Neural crest cell (in vitro differentiated cells): ENCODE data around the gene POU3F3. TPM values are rescaled to one million over a fixed set of nuclear protein-coding genes. Genes with fewer than 3 reads are reported as not detected.

ENCODE experiments used
- DNase-seq: peaks from one replicate; pipeline ENCODE4 v3.0.0; 2021; ENCODE audit warnings: low read depth, mixed read lengths, low spot score
- H3K27ac Mint-ChIP-seq: one replicate; pipeline ENCODE4 v1.8.0; 2021; ENCODE audit warnings: mild to moderate bottlenecking, mixed read lengths; ENCODE audit not compliant: unreplicated experiment
- H3K27me3 Mint-ChIP-seq: 2 replicates; pipeline ENCODE4 v1.8.0; 2021; ENCODE audit warnings: low read depth, mild to moderate bottlenecking, mixed read lengths
- H3K36me3 Mint-ChIP-seq: 2 replicates; pipeline ENCODE4 v1.8.0; 2021; ENCODE audit warnings: low read depth, mild to moderate bottlenecking, mixed read lengths
- H3K4me1 Mint-ChIP-seq: 2 replicates; pipeline ENCODE4 v1.8.0; 2021; ENCODE audit warnings: mixed read lengths
- H3K4me3 Mint-ChIP-seq: one replicate; pipeline ENCODE4 v1.8.0; 2021; ENCODE audit warnings: mild to moderate bottlenecking, mixed read lengths
- H3K9me3 Mint-ChIP-seq: 2 replicates; pipeline ENCODE4 v1.8.0; 2021; ENCODE audit warnings: mixed read lengths
- CTCF ChIP-seq: fragments of 200-600 bp; sonication (generic); conservative IDR thresholded peaks from 2 replicates; pipeline ENCODE4 v1.5.0; 2021; ENCODE audit warnings: antibody characterized with exemption, mild to moderate bottlenecking
- total RNA-seq: library from RNA; stranded (reverse); gene quantifications from 2 replicates; pipeline ENCODE4 v1.2.1, GENCODE V29; 2021

POU3F3 gene
- total RNA-seq, 1 donor from 2014 or later = 27.1 TPM

DNA sequence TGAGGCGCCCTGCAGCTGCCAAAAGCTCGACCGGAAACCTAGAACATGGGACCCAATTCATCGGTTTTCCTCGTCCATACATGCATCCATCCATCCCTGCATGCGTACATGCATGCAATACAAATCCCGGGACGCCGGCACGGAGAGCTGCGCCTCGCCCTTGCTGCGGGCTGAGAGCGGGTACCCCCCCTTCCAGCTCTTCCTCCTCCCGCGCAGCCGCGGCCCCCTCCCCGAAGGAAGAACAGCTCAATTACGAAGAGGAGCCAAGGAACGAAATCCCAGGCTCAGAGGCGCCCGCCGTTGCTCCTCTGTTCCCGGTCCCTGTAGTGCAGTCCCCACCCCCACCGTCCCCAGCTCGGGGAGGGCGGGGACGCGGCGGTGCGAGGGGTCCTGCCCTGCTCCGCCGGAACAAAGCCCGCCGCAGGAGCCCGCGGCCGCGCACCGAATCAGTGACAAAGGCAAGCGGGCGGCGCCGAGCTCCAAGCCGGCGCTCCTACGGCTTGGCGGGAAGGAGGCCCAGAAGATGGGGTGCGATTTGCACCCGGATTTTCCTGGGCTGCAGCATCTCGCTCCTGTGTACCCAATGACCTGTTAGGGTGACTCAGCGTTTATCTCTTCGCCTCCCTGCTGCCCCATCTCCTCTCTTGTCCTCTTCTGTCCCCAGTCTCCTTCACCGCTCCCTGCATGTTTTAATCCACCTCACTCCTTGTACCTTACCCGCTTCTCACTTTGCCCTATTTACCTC is 8.9 kb upstream of the POU3F3 start:
- TF ChIP-seq CTCF = no peak
- no peaks in the 10 kb centered on the region for H3K36me3 Mint-ChIP-seq
- DNase-seq = peak; percentile 70
- peaks cover 82% of the 10 kb centered on the region for H3K27me3 Mint-ChIP-seq
- peak overlapping the region; percentile 98 for H3K27ac Mint-ChIP-seq
- H3K9me3 Mint-ChIP-seq = no peaks in the 10 kb centered on the region
- H3K4me3 Mint-ChIP-seq = peak overlapping the region; percentile 99
- H3K4me1 Mint-ChIP-seq = peaks cover 62% of the 10 kb centered on the region

DNA sequence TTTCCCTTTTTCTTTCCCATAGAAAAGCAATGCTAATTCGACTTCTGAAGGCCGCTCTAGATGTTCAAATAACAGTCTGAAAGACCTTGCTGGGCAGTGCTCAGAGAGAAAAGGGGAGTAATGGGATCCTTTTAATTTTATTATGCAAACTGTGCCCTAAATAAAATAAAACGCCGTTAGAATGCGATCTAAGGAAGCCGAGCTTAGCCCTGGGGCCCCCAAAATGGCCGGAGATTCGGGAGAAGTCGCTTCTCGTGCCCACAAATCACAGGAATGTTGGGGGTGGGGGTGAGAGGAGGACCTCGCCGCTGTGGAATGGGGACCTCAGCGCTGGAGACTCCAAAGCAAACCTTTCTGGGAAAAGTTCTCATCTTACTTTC is 8.4 kb upstream of the POU3F3 start:
- no peak for TF ChIP-seq CTCF
- peaks cover 68% of the 10 kb centered on the region for H3K4me1 Mint-ChIP-seq
- peak overlapping the region; percentile 98 for H3K27ac Mint-ChIP-seq
- peak overlapping the region; percentile 99 for H3K4me3 Mint-ChIP-seq
- H3K36me3 Mint-ChIP-seq = no peaks in the 10 kb centered on the region
- H3K9me3 Mint-ChIP-seq = no peaks in the 10 kb centered on the region
- no peak for DNase-seq
- peaks cover 87% of the 10 kb centered on the region for H3K27me3 Mint-ChIP-seq

- Mint-ChIP-seq H3K4me1 (peaks cover 73% of the 10 kb centered on the region), H3K27ac (peak overlapping the region; percentile 28), H3K9me3 (no peaks in the 10 kb centered on the region), H3K36me3 (no peaks in the 10 kb centered on the region), H3K27me3 (peaks cover 91% of the 10 kb centered on the region), H3K4me3 (peak overlapping the region; percentile 99)
- DNase-seq = no peak
- no peak for TF ChIP-seq CTCF
Observed at GRCh38 chr2:104845946-104846785, 7.7 kb upstream of the POU3F3 start.

DNA sequence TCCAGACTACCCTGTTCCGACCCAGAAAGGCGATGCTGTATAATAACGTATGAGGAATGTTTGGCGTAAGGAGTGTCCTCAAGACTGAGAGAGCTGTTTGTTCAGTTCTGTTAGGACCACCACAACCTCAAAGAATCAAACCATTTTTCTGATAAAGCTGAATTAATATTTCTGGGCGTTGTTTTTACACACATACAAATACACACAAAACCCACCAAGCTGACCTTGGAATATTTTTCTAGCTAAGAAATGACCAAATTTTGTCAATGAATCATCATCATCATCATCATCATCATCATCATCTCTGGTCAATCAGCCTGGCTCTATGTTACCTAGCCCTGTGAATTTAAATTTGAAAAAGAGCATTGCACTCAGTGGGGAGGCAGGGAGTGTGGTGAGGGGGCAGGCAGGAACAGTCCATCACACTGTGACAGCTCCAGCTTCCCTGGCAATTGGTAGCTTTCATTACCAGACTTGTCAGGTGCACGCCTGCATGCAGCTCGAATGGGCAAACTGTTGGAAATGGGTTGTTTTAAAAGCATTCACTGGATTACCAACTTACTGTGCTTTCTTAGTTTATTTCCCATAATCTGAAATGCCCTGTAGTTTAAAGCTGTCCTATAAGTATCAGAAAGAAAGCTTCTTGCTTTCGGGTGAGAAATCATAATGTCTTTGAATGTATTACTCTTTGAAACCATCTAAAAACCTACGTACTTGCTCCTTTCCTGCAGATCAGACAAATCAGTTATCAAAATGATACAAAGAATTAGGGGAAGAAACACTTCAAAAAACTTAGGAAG is 6.9 kb upstream of the POU3F3 start:
- Mint-ChIP-seq H3K4me3 (peak overlapping the region; percentile 99), H3K4me1 (peaks cover 71% of the 10 kb centered on the region), H3K27ac (no peak overlapping the region), H3K9me3 (no peaks in the 10 kb centered on the region), H3K27me3 (peaks cover 91% of the 10 kb centered on the region), H3K36me3 (no peaks in the 10 kb centered on the region)
- no peak for TF ChIP-seq CTCF
- DNase-seq = no peak

DNA sequence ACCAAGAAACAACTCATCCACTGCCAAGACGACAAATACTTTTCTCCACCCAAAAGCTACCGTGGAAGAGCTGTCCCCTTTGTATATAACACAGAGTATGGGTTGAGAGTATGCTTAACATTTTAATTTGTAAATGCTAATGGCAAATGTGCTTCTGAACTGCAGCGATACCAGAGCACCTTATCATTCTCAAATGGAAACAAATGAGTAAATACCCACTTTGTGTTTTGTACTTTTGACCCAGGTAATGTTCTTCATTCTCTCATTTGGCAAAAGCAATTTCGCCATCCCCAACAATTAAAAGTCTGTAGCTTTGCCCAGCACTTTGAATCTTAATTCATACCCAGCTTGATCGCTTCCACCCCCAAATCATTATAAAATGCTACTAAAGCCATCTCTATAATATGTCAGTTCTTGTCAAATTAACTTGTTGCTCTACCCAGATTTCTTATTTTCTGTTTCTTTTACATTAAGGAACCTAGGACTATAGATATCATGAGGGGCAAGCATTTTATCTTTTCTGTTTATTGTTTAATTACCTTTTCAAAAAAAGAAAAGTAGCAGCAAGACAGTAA is 6.2 kb upstream of the POU3F3 start:
- Mint-ChIP-seq H3K27ac (no peak overlapping the region), H3K4me1 (peaks cover 71% of the 10 kb centered on the region), H3K36me3 (no peaks in the 10 kb centered on the region), H3K9me3 (no peaks in the 10 kb centered on the region), H3K4me3 (peak overlapping the region; percentile 99), H3K27me3 (peaks cover 92% of the 10 kb centered on the region)
- no peak for TF ChIP-seq CTCF
- DNase-seq = no peak
